CD4-positive, alpha-beta T cell treated with Interleukin-6 at 100 ng/mL for 8 hours (primary cell): Measurements from ENCODE around the gene HOXB8.

Experiments
- DNase-seq: peaks from one replicate; pipeline ENCODE4 v3.0.0-alpha.2; 2020; ENCODE audit warnings: mixed read lengths, low spot score

HOXB8 gene

GRCh38 chr17:48567646-48568354 is 47.3 kb downstream of the HOXB8 start:
- DNase-seq, result no peak

GRCh38 chr17:48567209-48567608 is 47.9 kb downstream of the HOXB8 start:
- no peak for DNase-seq

- DNase-seq, result no peak
Measured at GRCh38 chr17:48566717-48567116, 48.4 kb downstream of the HOXB8 start.

GRCh38 chr17:48565925-48566710 is 49.0 kb downstream of the HOXB8 start:
- DNase-seq, result no peak

GRCh38 chr17:48565022-48565554 is 50.0 kb downstream of the HOXB8 start:
- no peak for DNase-seq

GRCh38 chr17:48564188-48565021 is 50.7 kb downstream of the HOXB8 start:
- DNase-seq, result no peak

- no peak for DNase-seq
Measured at GRCh38 chr17:48563867-48564187, 51.3 kb downstream of the HOXB8 start.

GRCh38 chr17:48563385-48563838 is 51.7 kb downstream of the HOXB8 start:
- DNase-seq, result no peak

- no peak for DNase-seq
Measured at GRCh38 chr17:48562934-48563333, 52.2 kb downstream of the HOXB8 start.
